ENCODE measurements around the gene NQO1. TPM values are rescaled to one million over a fixed set of nuclear protein-coding genes. Genes with fewer than 3 reads are reported as not detected.

The NQO1 gene
- total RNA-seq, 1 experiment from 2014 or later = 251 TPM

GRCh38 chr16:69698404-69698803 lies 28.0 kb downstream of the NQO1 start:
- no peaks in the 10 kb centered on the region for H3K79me2 ChIP-seq (ENCODE audit: low read length)

GRCh38 chr16:69693916-69694315 lies 32.4 kb downstream of the NQO1 start:
- Histone ChIP-seq H3K36me3 (ENCODE audit: low read depth, low read length) (peaks cover 46% of the 10 kb centered on the region), H3K27me3 (ENCODE audit: low read length) (no peaks in the 10 kb centered on the region), H3K79me2 (ENCODE audit: low read length) (no peaks in the 10 kb centered on the region), H3K4me3 (ENCODE audit: low read length) (no peak overlapping the region), H3K27ac (ENCODE audit: low read length) (no peak overlapping the region), H2AFZ (ENCODE audit: low read length) (no peak overlapping the region), H3K4me2 (ENCODE audit: low read length) (no peak overlapping the region), H3K9ac (ENCODE audit: low read length) (no peak overlapping the region), H4K20me1 (ENCODE audit: low read length) (no peaks in the 10 kb centered on the region), H3K9me3 (ENCODE audit: low read length) (no peaks in the 10 kb centered on the region), H3K9me2 (replicated peaks; ENCODE audit: low read length) (no peaks in the 10 kb centered on the region), H3K4me1 (ENCODE audit: insufficient read depth, low read length) (no peaks in the 10 kb centered on the region), H3F3A (ENCODE audit: low read length, unreplicated experiment) (no peaks in the 10 kb centered on the region)
- no TSS peak for BruUV-seq (replicated peaks)
- no peak for DNase-seq
- ChIA-PET POLR2A (ENCODE audit: unreplicated experiment) (no interaction called here), CTCF (no interaction called here)
- no peak for ATAC-seq
- intact Hi-C loops (cut with micrococcal nuclease) = no loop called here
- TF ChIP-seq EZH2 (IDR thresholded peaks at IDR 0.05; ENCODE audit: low read length, unreplicated experiment) = no peak
- no peak for TF ChIP-seq CTCF (conservative IDR thresholded peaks at IDR 0.05; ENCODE audit: low read depth, low read length)
- no peak for TF ChIP-seq EZH2phosphoT487 (IDR thresholded peaks at IDR 0.05; ENCODE audit: borderline replicate concordance, low read length)

More at GRCh38 chr16:69698404-69698803, 28.0 kb downstream of the NQO1 start:
- no peak overlapping the region for H3K27ac ChIP-seq (ENCODE audit: low read length)
- intact Hi-C loops (cut with micrococcal nuclease) = no loop called here
- no peaks in the 10 kb centered on the region for H3K9me3 ChIP-seq (ENCODE audit: low read length)
- no peak overlapping the region for H3K4me2 ChIP-seq (ENCODE audit: low read length)
- H2AFZ ChIP-seq (ENCODE audit: low read length) = no peak overlapping the region
- TF ChIP-seq EZH2 (IDR thresholded peaks at IDR 0.05; ENCODE audit: low read length, unreplicated experiment) = no peak
- TF ChIP-seq EZH2phosphoT487 (IDR thresholded peaks at IDR 0.05; ENCODE audit: borderline replicate concordance, low read length) = no peak
- TF ChIP-seq CTCF (conservative IDR thresholded peaks at IDR 0.05; ENCODE audit: low read depth, low read length) = no peak
- ChIA-PET POLR2A (ENCODE audit: unreplicated experiment) (no interaction called here), CTCF (no interaction called here)
- no peak overlapping the region for H3K4me3 ChIP-seq (ENCODE audit: low read length)
- no peaks in the 10 kb centered on the region for H4K20me1 ChIP-seq (ENCODE audit: low read length)
- no TSS peak for BruUV-seq (replicated peaks)
- H3K9me2 ChIP-seq (replicated peaks; ENCODE audit: low read length) = no peaks in the 10 kb centered on the region
- H3F3A ChIP-seq (ENCODE audit: low read length, unreplicated experiment) = no peaks in the 10 kb centered on the region
- DNase-seq (no peak), ATAC-seq (no peak)
- peaks cover 18% of the 10 kb centered on the region; the same call in 1 of the 2 replicates for H3K36me3 ChIP-seq (ENCODE audit: low read depth, low read length)
- H3K9ac ChIP-seq (ENCODE audit: low read length) = no peak overlapping the region
- no peaks in the 10 kb centered on the region for H3K27me3 ChIP-seq (ENCODE audit: low read length)
- no peaks in the 10 kb centered on the region for H3K4me1 ChIP-seq (ENCODE audit: insufficient read depth, low read length)

GRCh38 chr16:69691980-69692911 lies 34.1 kb downstream of the NQO1 start:
- no peak overlapping the region for H3K27ac ChIP-seq (ENCODE audit: low read length)
- no peak for DNase-seq
- H3K9me2 ChIP-seq (replicated peaks; ENCODE audit: low read length) = no peaks in the 10 kb centered on the region
- CTCF ChIA-PET = no interaction called here
- H3K4me3 ChIP-seq (ENCODE audit: low read length) = no peak overlapping the region
- no peaks in the 10 kb centered on the region for H3F3A ChIP-seq (ENCODE audit: low read length, unreplicated experiment)
- POLR2A ChIA-PET (ENCODE audit: unreplicated experiment) = no interaction called here
- H3K9ac ChIP-seq (ENCODE audit: low read length) = no peak overlapping the region
- H4K20me1 ChIP-seq (ENCODE audit: low read length) = no peaks in the 10 kb centered on the region
- ATAC-seq = no peak
- no peak overlapping the region for H2AFZ ChIP-seq (ENCODE audit: low read length)
- TF ChIP-seq EZH2 (IDR thresholded peaks at IDR 0.05; ENCODE audit: low read length, unreplicated experiment) = no peak
- TF ChIP-seq EZH2phosphoT487 (IDR thresholded peaks at IDR 0.05; ENCODE audit: borderline replicate concordance, low read length) = no peak
- no peak for TF ChIP-seq CTCF (conservative IDR thresholded peaks at IDR 0.05; ENCODE audit: low read depth, low read length)
- H3K36me3 ChIP-seq (ENCODE audit: low read depth, low read length) = peaks cover 43% of the 10 kb centered on the region
- BruUV-seq (replicated peaks) = TSS peak; percentile 10
- H3K9me3 ChIP-seq (ENCODE audit: low read length) = no peaks in the 10 kb centered on the region
- H3K79me2 ChIP-seq (ENCODE audit: low read length) = no peaks in the 10 kb centered on the region
- no peaks in the 10 kb centered on the region for H3K4me1 ChIP-seq (ENCODE audit: insufficient read depth, low read length)
- H3K27me3 ChIP-seq (ENCODE audit: low read length) = no peaks in the 10 kb centered on the region
- no peak overlapping the region for H3K4me2 ChIP-seq (ENCODE audit: low read length)
- intact Hi-C loops (cut with micrococcal nuclease) = no loop called here
